ENCODE measurements around the gene C19orf85. TPM values are rescaled to one million over a fixed set of nuclear protein-coding genes. Genes with fewer than 3 reads are reported as not detected.
A peak's percentile ranks its signal among the peaks of the same experiment; 100 is the strongest.
"Not testable (repeated sequence)": the region's sequence is repeated elsewhere in the genome, so short reads cannot be mapped to it uniquely, and the experiment has no call there.

C19orf85 gene
- not detected for total RNA-seq

- no peak for ATAC-seq
These were observed at the start of gene C19orf85 for GRCh38 chr19:55464662-55465054. TSS of gene C19orf85 (minus strand) at chr19:55464751. CDS start at chr19:55464554, 197 bp downstream.

DNA sequence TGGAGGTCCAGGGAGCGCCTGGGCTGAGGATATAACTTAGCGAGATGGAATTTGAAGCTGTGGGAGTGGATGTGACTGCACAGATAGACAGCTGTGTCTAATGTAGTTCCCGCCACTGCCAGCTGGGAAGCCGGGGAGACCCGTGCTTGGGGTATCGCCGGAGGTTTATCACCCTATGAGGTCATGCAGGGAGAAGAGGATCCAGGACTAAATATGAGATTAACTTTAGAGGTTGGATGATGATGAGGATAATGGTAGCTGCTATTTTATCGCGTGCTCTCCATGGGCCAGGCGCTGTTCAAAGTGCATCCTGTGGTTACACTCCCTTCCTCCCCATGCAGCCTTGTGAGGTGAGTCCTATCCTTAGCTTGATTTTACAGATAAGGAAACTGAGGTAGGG, 43.6 kb upstream of the C19orf85 start:
- no peak for ATAC-seq

DNA sequence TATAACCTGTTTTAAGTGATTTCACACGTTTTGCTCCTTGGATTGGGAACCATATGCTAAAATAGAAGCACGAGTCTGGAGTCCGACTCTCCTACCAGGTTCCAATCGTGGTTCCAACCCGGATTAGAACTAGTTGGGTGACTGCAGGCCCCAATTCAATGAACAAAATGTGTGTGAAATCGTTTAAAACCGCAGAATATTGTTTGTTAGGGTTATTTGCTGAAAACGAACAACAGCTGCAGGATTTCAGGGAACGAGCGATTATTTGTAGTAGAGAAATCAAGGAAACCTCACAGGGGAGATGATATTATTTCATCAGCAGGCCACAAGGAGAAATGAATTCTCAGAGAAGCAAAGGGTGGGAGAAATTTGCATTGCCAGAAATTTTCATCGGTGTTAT, 40.4 kb upstream of the C19orf85 start:
- no peak for ATAC-seq

GRCh38 chr19:55504252-55504603, 39.7 kb upstream of the C19orf85 start:
- ATAC-seq, result no peak

- peak; percentile 88 for ATAC-seq
These were observed 39.1 kb upstream of the C19orf85 start for GRCh38 chr19:55503502-55504251.

GRCh38 chr19:55503157-55503501, 38.6 kb upstream of the C19orf85 start:
- no peak for ATAC-seq

GRCh38 chr19:55502197-55502952, 37.8 kb upstream of the C19orf85 start:
- ATAC-seq, result no peak

- no peak for ATAC-seq
These were observed 35.9 kb upstream of the C19orf85 start for GRCh38 chr19:55500368-55500952.

- no peak for ATAC-seq
These were observed 33.8 kb upstream of the C19orf85 start for GRCh38 chr19:55498246-55498840.

- ATAC-seq, result no peak
These were observed 33.2 kb upstream of the C19orf85 start for GRCh38 chr19:55497763-55498162.

GRCh38 chr19:55496820-55497219, 32.3 kb upstream of the C19orf85 start:
- not testable (repeated sequence) for ATAC-seq

DNA sequence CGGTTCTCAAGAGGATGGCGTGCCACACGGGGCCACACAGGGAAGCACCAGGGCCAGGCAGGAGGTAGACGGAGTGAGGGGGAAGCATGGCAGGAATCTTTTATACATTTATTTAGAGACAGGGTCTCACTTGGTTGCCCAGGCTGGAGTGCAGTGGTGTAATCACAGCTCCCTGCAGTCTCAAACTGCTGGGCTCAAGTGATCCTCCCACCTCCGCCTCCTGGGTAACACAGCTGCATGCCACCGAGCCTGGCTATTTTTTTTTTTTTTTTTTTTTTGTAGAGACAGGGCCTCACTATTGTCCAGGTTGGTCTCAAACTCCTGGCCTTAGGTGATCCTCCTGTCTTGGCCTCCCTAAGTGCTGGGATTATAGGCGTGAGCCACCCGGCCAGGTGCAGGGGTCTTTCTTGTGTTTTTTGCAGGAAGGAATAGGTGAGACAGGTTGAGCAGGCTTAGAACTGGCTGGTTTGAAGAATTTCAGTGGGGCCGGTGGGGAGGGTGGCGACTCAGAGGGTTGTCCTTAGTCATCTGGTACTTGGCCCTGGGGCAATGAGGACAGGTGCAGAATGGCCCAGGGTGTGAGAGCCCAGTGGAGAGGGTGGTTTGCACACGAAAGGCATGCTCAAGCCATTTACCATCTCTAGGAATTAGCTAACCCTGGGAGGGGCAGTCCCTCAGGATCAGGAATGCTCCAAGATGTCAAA, 31.2 kb upstream of the C19orf85 start:
- ATAC-seq, result no peak

- ATAC-seq, result no peak
These were observed 29.7 kb upstream of the C19orf85 start for GRCh38 chr19:55494172-55494761.

- ATAC-seq, result no peak
These were observed 29.2 kb upstream of the C19orf85 start for GRCh38 chr19:55493645-55494171.

GRCh38 chr19:55493052-55493644, 28.6 kb upstream of the C19orf85 start:
- no peak for ATAC-seq

DNA sequence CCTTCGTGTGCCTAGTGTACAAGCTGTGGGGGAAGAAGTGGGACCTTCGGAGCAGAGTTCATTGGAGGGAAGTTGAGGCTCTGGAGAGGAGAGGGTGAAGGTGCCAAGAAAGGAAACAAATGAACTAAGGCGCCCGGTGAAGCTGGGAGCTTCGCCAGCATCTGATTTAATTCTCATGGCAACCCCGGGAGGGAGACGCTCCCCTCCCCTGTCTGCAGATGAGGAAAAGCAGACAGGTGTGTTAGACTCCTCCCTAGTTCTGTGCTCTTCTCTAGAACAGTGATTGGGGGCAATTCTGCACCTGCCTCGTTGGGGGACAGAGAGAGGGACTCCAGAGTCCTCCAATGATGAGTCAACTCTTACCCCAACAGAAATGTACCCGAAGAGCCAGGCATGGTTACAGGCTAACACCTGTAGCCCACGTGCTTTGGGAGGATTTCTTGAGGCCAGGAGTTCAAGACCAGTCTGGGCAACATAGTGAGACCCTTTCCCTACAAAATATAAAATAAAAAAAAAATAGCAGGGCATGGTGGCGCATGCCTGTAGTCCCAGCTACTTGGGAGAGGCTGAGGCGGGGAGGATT, 27.9 kb upstream of the C19orf85 start:
- ATAC-seq, result peak; percentile 11

DNA sequence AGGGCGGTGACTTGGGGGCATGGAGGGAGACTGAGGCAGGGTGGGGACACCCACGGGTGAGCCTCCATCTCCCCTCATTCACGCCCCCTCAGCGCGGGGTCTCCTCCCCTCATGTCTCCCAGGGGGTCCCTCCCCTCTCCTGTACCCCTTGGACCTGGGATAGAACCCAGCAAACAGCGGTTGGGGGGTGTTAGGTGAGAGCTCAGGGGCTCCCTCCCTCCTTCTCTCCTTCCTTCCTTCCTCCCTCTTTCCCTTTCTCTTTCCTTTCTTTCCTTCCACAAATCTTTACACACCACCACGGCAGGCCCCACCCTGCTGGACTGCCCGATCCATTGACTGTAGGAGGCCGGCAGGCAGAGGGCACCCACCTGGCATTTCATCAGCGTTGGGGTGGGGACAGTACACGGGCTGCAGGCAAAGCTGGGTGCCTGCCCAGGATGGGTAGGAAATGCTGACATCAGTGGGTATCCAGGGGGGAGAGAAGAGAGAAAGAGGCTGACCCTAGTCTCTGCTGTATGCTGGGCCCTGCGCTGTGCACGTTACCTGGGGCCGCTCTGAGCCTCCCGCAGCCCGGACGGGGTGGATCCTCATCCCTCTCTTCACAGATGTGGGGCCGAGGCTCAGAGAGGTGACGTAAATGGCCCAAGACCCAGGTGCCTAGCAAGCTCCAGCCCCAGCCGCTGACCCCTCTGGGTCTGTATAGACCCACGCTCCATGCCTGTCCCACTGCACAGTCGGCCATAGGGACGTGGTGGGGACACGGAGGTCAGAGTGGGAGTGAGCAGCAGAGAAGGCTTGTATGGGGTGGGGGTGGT, 27.2 kb upstream of the C19orf85 start:
- no peak for ATAC-seq

DNA sequence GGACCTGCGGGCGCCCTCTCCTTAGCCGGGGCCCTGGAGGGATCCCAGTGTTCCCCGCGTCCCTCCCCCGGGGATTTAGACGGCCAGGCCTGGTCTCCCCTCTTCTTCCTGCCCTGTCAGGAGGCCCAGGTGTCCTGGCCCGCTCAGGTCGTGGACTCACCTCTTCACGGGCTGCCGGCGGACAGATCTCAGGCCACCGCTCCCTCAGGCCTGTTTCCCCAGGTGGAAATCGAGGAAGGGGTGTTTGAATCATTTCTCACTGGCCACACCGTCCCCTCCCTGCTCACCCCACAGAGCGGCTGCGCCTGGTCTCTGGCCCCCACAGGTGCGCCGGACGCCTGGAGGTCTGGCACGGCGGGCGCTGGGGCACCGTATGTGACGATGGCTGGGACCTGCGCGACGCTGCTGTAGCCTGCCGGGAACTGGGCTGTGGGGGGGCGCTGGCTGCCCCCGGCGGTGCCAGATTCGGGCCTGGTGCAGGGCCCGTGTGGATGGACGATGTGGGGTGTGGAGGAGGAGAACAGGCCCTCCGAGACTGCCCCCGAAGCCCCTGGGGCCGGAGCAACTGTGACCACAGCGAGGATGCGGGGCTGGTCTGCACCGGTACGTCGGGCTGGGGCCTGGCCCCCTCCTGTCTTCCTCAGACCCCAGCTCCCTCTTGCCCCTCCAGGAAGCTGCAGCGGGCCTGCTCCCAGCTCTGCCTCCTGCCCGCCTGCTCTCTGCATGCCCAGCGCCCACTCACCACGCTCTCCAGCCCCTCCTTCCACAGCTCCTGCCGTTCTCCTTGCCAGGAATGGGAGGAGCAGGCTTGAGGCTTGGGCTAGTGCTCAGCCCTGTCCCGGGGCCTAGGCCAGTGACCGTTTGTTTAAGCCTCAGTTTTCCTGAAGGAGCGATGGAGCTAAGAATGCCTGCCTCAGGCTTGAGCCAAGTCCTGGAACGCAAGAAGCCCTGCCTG, 26.2 kb upstream of the C19orf85 start:
- no peak for ATAC-seq
